ENCODE data around the gene FAM83F.

DNA sequence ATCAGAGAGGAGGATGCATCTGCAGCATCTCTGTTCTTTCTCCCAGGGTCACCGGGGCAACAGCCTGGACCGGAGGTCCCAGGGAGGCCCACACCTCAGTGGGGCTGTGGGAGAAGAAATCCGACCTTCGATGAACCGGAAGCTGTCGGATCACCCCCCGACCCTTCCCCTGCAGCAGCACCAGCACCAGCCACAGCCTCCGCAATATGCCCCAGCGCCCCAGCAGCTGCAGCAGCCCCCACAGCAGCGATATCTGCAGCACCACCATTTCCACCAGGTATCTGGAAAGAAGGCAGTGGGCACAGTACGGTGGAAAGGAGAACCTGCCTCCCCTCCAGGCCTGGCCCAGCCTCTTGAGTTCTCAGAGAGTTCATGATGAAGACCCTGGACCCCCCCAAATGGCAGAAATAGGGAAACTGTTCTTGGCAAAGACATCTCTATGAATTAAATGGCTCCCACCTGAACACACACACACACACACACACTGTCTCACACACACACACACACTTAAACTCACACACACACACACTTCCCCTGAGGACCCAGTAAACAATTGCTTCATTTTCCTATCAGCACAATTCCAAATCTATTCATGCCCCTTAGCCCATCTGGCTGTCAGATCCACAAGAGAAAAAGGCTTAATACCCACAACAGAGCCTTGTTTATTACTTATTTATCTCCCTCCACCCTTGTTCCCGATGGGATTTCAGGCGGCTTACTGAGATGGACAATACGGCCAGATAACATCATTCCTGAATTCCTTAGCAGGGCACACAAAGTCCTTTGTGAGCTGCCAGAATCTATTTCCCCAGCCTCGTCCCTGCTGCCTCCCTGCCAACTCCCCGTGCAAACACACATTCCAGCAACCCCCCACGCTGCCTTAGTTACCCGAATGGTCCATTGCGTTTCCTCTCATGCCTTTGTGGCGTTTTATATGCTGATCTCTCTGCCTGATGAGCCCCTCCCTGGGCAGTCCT, 26.5 kb upstream of the FAM83F start:
- TF ChIP-seq, protein P1, sequence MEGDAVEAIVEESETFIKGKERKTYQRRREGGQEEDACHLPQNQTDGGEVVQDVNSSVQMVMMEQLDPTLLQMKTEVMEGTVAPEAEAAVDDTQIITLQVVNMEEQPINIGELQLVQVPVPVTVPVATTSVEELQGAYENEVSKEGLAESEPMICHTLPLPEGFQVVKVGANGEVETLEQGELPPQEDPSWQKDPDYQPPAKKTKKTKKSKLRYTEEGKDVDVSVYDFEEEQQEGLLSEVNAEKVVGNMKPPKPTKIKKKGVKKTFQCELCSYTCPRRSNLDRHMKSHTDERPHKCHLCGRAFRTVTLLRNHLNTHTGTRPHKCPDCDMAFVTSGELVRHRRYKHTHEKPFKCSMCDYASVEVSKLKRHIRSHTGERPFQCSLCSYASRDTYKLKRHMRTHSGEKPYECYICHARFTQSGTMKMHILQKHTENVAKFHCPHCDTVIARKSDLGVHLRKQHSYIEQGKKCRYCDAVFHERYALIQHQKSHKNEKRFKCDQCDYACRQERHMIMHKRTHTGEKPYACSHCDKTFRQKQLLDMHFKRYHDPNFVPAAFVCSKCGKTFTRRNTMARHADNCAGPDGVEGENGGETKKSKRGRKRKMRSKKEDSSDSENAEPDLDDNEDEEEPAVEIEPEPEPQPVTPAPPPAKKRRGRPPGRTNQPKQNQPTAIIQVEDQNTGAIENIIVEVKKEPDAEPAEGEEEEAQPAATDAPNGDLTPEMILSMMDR (conservative IDR thresholded peaks at IDR 0.05 in 1 of 2, IDR thresholded peaks at IDR 0.05 in 1 of 2; ENCODE audit: extremely low read depth in 1 of 2, insufficient read depth in 1 of 2, low read depth in 1 of 2, low read length in 2 of 2): no peak
- no peak for TF ChIP-seq EZH2 (IDR thresholded peaks at IDR 0.05; ENCODE audit: borderline replicate concordance, low read length)
